Endometrial microvascular endothelial cells (primary cell): ENCODE results near the gene ZNF280A. TPM values are rescaled to one million over a fixed set of nuclear protein-coding genes. Genes with fewer than 3 reads are reported as not detected.

Source experiments
- in situ Hi-C: cut with HindIII; loops from 2 replicates; pipeline ENCODE4 v1.10.0; 2017; ENCODE audit warnings: low sequenced_read_pairs, low pct_unique_long_range_greater_than_20kb; ENCODE audit errors: inconsistent ontology term
- total RNA-seq: library from RNA; depleted of rRNA; stranded (reverse); fragments of >200 nt; gene quantifications from one replicate; pipeline ENCODE4 v1.2.3, GENCODE V29; 2015; ENCODE audit errors: inconsistent ontology term

ZNF280A gene, protein sequence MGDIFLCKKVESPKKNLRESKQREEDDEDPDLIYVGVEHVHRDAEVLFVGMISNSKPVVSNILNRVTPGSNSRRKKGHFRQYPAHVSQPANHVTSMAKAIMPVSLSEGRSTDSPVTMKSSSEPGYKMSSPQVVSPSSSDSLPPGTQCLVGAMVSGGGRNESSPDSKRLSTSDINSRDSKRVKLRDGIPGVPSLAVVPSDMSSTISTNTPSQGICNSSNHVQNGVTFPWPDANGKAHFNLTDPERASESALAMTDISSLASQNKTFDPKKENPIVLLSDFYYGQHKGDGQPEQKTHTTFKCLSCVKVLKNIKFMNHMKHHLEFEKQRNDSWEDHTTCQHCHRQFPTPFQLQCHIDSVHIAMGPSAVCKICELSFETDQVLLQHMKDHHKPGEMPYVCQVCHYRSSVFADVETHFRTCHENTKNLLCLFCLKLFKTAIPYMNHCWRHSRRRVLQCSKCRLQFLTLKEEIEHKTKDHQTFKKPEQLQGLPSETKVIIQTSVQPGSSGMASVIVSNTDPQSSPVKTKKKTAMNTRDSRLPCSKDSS
- total RNA-seq, result 0.09 TPM

DNA sequence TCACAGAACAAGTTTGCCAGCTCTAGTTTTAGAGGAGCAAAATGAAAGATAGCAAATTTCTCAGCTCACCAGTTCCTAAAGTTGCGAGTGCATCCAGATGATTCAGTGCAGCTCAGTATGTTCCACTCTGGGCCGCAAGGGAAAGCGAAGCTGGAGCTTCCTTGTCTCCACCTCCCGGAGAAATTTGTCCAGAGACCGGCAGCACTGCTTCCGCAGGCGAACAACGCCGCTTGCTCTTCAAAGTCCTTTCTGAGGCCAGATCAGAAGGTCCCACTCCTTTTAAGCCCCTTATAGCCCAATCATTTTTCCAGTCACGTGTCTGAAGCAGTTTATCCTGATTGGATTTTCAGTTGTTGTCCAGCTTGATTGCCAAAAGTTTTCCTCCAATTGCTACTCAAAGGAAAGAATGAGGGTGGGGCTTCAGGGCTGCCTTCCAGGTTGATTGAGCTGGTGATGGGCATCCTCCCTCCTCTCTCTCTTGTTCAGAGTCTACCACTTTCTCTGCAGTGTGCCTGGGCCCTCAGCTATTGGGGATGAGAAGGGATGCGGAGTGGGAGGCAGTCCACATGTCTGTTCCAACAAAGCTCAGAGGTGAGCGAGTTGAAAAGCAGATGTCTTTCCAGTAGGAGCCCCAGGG, at the start of gene ZNF280A:
TSS of gene ZNF280A (minus strand) at position 251 of the 637 bp plus-strand sequence. CDS start 4,640 bp downstream, outside the sequence.
- in situ Hi-C loops, result no loop called here

DNA sequence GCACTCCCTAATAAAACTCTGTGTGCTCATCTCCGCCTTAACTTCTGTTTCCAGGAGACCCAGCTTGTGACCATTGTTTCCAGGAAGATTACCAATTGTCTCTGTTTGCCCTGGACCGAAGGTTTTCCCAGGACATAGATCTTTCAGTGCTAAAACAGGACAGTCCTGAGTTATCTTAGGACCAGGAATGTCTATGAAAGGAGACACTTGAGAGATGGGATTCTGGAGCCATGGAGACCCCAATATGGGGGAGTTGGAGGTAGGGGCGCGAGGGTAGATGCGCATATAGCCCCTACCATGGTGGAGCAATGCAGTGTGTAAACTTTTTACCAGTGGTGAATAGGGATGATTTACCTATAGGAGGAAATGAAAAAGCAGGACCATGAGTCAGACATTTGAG, 49.1 kb upstream of the ZNF280A start:
- in situ Hi-C loops, result no loop called here

DNA sequence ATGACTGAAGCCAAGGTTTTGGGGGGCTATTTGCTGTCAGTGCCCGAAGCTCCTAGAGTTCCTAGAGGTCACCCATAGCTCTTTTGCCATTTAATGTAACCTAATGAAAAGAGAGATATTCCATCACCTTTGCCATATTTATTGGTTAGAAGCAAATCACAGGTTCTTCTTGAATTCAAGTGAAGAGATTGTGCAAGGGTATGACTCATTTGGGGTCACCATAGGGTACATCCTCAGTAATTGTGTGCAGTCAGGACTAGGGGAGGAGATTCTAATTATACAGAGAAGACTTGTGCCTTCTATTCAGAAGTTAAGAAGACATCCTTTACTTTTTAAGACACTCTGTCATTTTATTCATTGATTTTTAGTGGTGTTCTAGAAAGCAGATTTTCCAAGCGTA, 45.9 kb upstream of the ZNF280A start:
- in situ Hi-C loops, result no loop called here

DNA sequence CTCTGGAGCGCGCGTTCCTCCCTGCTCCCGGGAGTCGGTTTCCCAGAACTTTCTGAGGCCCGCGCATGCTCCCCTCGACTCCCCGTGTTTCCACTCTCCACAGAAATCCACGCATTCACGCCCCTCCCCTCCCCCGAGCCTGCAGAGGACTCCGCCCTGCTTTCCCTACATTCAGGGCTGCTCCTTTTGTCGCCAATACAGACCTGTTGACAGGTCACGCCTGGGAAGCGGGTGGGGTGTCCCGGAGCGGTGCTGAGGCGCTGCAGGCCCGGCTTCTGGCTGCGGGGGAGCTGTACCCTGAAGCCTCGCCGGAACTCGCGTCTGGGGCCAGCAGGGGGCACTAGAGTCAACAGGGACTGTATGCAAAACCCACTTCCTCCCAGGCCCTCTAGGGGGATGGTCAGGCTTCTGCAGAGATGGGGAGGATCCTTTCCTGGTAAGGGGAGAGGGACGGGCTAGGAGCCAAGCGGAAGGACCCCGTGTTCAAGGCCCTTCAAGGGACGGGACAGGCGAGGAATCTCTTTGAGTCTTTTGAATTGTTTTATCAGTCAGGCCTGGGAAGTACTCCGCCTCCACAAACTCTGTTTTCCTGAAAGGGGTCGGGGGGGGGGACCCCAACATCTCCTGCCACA, 39.0 kb upstream of the ZNF280A start, which contains the start of gene PRAME:
TSS of gene PRAME (minus strand) at position 294 of the 632 bp plus-strand sequence. CDS start 2,433 bp downstream, outside the sequence.
- in situ Hi-C loops, result no loop called here

DNA sequence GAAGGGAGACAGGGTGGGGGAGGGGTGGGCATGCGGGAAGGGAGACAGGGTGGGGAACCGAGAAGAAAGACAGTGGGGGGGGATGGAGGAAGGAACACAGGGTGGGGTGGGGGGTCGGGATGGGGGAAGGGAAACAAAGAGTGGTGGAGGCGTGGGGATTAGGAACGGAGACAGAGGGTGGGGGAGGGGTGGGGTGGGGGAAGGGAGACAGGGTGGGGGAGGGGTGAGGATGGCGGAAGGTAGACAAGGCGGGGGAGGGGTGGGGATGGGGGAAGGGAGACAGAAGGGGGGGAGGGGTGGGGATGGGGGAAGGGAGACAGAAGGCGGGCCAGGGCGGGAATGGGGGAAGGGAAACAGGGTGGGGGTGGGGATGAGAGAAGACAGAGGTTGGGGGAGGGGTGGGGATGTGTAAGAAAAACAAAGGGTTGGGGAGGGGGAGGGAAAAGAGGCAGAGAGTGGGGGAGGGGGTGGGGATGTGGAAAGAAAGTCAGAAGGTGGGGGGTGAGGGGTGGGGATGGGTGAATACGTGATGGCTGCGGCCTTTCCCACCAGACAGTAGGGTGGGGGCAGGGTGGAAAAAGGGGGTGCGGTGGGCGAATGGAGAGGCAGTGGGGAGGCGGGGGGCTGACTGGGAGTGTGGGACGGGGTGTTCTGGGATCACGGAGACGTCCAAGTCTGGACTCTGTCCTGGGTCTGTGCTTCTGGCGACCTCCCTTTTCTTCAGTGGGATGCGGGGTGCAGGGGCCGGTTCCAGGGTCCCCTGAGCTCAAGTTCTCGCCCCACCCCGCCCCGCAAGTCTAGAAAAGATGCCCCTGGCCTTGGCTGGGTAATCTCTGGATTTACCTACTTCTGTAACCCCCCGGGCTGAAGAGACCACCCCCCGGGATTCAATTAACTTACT, 38.3 kb upstream of the ZNF280A start:
- in situ Hi-C loops, result no loop called here

DNA sequence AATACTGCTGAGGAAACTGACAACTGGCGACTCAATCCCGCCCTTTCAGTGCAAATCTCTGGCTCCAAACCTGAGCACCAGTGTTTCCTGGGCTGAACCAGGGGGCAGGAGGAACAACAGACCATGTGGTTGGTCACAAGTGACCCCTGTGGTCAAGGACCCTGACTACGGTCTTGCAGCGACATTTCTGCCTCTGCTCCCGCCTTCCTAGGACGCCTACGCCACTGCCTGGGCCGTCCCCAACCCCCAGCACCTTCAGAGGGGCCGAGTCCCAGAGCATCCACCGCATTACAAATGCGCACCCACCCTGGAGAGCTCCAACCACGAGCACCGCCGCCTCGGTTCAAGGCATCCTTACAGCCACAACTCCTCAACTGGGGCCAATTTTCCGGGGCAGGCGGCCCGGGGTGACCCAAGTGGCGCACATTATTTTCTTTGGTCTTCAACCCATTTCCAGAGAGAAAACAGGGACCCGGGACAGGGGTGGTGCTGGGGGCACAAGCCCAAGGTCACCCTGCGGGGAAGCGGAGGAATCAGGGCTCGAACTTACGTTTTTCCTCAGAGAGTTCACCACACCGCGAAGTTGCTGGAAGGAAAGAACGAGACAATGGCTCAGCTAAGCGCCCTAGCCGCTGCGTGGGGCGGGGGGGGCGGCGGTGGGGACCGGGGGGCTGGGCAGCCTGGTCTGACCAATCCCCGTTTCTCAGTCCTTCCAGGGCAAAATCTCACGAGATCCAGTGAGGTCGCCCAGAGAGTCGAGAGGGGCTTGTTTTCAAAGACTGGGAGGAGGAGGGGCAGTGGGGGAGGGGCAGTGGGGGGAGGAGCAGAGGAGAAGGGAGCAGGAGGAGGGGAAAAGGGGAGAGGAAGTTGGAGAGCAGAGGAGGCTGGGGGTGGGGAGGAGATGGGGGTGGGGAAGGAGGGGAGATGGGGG, 37.2 kb upstream of the ZNF280A start:
- in situ Hi-C loops, result no loop called here

DNA sequence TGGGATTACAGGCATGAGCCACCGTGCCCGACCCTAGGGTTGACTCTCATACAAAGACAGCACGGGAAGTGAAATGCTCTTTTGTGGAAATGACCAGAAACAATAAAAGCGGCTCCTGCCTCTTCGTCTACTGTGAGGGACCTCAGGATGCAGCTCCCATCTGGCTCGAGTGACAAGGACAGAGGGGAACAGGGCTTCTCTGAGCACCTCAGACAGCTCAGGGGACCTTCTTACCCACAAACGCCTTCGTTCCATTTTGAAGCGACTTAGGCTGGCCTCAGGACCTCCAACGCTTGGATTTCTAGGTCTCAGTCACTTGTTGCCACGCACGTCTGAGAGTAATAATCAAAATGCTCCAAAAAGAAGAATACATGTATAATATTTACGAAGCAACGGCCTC, 36.5 kb upstream of the ZNF280A start:
- in situ Hi-C loops, result no loop called here

DNA sequence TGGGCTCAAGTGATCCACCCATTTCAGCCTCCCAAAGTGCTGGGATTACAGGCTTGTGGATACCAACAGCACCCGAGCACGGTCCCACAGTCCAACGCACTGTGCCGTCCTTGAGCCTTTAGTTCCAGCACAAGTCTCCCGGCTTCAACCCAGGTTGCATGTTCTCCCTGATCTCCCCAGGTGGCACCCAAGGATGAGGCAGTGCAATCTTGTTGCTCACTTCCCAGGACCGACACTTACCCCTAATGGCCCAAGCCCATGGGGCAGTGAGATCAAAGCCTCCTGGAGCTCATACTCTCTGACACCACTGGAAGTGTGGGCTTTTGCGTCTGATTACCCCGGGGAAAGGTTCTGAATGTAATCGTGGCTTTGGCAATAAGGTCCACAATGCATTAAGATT, 35.5 kb upstream of the ZNF280A start:
- in situ Hi-C loops, result no loop called here

DNA sequence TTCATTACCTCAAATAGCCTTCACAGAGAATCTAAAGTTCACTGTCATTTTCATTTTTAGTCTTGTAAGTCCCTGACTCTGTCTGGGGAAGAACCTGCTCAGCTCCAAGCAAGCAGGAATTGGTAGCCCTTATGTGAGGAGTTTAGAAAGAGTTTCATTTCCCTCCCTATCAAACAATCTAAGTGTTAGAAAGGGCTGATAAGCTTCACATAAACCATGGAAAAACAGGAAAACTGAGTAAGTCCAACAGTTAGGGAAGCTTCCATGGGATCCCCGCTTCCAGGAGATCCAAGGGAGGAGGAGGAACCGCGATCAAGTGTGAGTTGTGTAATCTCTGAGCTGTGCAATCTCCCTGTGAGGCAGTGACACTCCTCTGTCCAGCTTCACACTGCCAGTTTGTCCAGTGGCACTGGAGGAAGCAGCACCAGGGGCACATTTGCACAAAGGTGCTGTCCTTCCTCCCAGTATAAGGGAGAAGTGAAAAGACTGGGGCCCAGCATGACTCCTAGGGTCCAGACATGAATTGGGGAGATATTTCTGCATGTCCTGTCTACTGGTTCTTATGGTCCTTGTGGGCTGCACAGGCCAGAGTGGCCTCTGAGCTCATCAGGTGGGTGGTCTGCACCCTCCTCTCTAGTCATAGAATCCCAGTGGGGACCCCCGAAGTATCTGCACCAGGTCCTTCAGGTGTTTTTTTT, 34.7 kb upstream of the ZNF280A start:
- in situ Hi-C loops, result no loop called here

DNA sequence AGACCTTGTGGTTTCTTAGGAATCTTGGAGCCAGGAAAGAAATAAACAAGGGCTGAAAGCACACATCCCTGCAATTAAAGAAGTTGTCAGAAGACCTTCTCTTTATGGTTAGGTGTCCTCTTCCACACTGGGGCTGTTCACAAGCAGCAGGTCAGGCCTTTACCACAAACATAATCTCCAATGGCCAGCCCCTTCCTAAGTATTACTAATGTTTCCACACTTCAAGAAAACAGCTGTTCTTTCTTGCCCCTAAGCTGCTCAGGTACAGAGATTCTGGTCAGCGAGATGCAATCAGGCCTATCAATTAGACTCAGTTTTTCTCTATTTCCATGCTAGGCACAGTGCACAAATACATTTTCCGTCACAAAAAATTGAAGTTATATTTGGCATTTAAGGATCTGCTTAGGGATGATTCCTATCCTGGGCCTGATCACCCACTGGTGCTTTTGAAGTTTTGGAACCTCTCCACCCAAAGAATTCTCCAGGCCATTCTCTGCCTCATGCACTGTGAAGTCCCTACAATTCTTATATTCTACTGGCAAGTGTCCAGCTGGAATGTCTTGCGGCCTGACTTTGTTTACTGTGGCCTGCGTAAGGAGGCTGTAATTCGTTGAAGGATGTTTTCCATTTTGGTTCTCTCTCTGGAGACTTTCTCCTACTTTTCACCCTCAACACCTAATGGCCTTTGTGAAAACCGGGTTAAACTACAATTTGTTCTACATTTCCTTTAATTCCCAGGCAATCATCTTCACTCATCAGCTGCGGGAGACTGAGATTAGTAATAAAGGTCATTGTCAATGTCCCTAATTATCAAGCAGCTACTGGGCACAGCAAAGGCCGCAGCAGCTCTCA, 33.9 kb upstream of the ZNF280A start:
- in situ Hi-C loops, result no loop called here

DNA sequence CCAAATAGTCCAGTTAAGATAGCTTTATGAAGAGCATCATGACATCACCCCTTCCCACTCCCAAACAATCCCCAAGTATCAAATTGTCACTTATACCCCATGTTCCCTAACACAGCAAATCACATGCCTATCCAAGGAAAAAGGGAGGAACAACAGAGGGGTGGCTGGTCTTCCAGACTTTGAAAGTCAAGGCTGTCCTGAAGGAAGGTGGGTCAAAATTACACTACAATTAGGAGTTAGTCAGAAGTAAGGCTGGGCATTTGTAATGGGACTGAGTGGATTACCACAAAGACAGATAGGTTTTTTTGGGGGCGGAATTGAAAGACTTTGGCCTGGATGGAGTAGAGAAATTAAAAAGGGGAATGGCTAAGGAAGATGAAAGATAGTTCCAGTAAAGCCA, 33.1 kb upstream of the ZNF280A start:
- in situ Hi-C loops, result no loop called here

DNA sequence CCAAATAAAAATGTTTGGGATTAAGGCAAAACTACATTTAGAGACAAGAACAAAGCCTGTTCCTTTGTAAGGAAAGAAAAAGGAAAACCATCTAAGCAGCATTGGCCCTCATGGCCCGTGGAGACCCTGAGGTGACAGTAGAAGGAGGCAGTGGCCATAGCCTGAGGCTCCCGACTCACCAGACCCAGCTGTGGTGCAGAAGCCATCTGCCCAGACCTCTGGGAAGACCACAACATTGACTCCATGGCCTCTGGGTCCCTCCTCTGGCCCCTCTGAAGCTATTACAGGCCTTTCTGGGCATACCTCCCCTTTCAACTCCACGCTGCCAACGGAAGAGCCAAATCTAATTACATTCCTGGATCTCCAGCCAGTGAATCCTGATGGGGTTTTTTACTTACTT, 32.6 kb upstream of the ZNF280A start:
- in situ Hi-C loops, result no loop called here

DNA sequence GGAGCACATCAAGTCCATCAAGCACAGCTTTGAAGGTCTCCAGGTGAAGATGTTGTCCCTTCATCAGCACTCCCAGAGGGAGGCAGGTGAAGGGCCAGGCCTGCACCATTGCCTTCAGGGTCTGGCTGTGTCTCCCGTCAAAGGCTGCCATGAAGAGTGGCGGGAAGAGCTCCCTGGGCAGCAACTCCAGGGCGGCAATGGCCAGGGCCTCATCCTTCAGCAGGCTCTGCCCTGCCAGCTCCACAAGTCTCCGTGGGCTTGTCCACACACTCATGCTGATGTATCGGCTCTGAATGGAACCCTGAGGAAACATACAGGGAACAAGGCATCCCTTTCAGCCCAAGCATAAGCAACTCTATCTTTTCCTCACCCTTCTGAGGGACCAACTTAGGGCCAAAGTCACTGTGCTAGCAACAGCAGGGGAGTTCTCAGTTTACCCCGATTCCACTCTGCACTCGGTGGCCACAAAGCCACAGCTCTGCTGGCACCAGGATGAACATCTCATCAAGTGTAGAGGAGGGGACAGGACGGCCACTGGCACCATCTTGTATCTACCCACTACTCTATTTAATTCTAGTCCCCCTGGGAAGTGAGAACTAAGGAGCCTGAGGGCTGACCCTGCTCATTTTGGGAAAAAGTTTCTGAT, 30.8 kb upstream of the ZNF280A start:
- in situ Hi-C loops, result no loop called here

DNA sequence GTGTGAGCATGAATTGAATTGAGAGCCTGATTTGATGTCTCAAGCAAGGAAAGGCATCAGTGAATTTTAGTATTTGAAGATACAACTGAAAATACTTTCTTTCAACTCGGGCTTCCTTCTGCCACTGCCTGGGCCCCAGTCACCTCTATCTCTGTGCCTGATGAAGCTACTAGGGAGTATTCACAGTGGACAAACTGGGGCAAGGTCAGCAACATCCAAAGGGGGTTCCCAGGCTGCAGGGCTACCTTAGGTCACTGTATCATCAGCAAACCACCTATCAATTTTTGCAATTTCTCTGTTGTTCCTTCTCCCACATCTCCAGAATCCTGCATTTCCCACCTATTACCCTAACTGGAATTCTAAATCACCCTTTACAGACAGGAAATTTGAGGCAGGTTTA, 28.8 kb upstream of the ZNF280A start:
- in situ Hi-C loops, result no loop called here

DNA sequence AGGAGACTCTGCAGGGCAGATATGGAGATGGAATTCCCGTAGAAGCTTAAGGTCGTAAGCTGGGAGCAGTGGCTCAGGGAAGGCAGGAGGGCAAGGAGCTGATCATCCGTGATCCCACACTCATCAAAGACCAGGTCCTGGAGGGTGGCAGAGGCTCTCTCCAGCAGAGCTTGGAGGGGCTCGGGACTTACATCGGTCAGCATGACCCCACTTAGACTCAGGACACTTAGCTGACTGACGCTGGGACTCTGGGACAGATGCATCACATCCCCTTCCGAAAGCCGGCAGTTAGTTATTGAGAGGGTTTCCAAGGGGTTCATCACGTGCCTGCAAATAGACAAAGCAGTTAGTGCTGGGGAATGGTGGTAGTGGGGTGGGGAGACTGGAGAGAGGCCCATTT, 28.2 kb upstream of the ZNF280A start:
- in situ Hi-C loops, result no loop called here
